HFF-Myc (cell line): ENCODE measurements around the gene UCK1.

Source experiments
- DNase-seq: peaks from one replicate; pipeline ENCODE4 v3.0.0-alpha.2; 2011; ENCODE audit warnings: low read depth; ENCODE audit errors: extremely low read depth
- H3K4me3 ChIP-seq: replicated peaks from 2 replicates; pipeline ENCODE4 v1.5.1; 2011; ENCODE audit warnings: low read depth, mild to moderate bottlenecking, control low read depth, low read length
- TF ChIP-seq, protein P1 (sequence below): IDR thresholded peaks from 2 replicates; pipeline ENCODE4 v1.5.1; 2012; ENCODE audit warnings: mild to moderate bottlenecking, low read depth, low read length, control low read depth; ENCODE audit errors: missing control alignments

Gene UCK1

DNA sequence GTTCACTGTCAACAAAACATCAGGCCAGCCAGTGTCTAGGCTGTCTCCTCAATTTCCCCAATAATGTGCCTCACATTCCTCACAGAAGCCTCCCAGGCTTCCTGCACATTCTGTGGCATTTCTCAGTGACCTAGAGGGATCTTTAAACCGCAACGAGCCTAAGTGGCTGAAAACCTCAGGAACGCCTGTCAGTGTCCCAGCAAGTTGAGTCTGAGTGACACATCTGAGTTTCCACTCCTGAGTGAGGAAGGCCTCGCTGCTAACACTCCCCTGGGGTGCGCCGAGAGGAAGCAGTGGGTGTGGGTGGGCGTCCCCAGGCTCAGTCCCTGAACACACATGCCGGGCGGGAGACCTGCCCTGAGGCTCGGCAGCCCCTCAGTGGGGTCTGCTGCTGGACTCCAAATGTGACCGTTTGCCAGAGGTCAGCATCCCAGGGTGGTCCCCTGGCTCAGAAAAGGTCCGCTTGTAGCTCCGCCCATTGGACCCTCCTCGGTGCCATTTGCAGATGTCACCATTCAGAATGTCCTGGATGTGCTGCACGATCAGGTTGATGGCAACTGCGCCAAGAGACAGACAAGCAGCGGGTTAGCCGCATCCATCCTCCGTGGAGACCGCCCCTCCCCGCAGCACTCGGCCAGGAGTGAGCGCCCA, 6.3 kb downstream of the UCK1 start:
- DNase-seq = no peak
- no peak overlapping the region for H3K4me3 ChIP-seq
- TF ChIP-seq, protein P1, sequence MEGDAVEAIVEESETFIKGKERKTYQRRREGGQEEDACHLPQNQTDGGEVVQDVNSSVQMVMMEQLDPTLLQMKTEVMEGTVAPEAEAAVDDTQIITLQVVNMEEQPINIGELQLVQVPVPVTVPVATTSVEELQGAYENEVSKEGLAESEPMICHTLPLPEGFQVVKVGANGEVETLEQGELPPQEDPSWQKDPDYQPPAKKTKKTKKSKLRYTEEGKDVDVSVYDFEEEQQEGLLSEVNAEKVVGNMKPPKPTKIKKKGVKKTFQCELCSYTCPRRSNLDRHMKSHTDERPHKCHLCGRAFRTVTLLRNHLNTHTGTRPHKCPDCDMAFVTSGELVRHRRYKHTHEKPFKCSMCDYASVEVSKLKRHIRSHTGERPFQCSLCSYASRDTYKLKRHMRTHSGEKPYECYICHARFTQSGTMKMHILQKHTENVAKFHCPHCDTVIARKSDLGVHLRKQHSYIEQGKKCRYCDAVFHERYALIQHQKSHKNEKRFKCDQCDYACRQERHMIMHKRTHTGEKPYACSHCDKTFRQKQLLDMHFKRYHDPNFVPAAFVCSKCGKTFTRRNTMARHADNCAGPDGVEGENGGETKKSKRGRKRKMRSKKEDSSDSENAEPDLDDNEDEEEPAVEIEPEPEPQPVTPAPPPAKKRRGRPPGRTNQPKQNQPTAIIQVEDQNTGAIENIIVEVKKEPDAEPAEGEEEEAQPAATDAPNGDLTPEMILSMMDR = no peak

DNA sequence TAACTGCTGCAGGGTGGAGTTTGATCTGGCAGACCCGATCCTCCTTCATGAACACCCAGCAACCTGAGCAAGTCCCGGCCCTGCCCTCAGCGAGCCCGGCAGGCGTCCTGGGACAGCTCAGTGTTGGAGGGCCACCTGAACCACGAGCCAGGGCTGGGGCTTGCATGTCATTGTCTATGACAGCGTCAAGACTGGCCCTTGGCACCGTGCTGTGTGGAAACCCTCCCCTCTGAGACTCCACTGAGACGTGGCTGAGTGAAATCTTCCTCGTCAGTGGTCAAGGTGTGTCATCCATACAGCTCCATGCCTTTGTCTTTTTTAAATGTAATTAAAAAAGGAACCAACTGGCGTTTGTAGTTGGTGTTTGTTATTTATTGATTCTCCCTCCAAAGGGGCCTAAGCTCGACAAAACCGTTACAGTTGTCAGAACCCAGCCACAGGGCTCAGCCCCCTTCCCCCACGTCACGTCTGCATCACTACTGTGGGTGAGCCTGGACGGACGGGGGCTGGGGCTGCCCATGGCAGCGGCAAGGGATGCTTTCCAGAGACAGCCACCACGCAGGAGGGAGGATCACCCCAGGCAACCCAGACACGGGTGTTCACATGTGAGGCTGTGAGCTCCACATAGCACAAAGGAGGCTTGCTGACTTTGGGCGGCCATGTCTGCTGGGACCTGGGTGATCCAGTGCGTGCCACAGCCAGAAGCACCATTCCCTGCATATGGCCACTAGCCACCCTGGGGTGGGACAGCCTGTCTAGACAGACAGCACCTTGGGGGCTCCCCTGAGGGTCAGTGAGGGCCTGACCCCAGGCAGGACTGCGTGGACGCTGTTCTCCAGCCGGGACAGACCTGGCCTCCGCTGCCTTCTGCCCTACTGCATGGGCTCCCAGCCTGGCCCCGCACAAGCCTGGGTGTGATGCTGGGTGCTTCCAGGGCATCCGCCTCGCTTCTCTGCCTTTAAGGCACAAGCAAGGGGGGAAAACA, 7.3 kb downstream of the UCK1 start:
- TF ChIP-seq, protein P1 = no peak
- H3K4me3 ChIP-seq = no peak overlapping the region
- no peak for DNase-seq

DNA sequence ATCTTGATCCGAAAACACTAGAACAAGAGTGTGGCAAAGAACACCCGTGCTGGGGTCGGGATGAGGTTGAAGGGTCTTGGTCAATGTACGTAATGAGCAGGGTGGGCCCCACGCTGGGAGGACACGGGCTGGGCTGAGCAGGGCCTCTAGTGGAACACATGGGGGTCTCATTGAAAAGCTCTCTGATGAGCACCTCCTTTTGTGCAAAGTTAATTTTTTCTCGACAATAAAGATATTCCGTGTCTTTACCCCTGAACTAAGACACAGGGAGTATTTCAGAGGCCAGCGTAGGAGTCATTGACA, 8.0 kb downstream of the UCK1 start:
- DNase-seq = no peak
- H3K4me3 ChIP-seq = no peak overlapping the region
- TF ChIP-seq, protein P1 = no peak

DNA sequence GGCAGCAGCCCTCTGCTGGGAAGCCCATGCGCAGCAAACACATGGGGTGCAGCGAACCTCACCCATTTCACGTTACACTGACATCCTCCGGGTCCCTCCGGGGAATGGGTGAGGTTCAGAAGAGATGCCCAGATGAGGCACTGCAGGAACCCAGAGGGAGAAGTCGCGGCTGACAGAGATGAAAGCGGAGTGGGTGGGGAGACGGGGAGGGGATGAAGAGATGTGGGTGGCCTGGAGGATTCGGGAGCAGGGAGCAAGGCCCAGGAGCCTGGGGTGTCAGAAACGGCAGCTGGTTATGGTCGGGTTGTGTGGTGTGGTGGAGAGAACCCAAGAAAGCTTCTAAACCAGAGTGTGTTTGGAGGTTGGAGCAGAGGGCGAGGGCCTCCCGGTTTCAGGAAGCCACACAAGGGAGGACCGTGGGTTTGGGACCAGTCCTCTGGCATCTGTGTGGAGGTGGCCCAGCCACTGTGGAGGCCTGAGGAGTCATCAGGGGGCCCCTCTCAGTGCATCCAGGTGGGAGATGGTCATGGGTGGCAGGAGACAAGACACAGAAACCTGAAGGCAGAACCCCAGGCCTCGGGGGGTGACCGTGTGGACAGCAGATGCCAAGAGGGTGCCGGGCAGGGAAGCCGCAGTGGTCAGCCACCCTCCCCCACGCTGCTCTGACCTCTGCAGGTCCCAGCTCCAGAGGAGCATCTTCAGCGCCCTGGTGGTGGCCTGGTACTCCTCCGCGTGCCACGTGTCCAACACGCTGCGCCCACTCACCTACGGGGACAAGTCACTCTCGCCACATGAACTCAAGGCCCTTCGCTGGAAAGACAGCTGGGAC, 8.6 kb downstream of the UCK1 start:
- no peak for DNase-seq
- TF ChIP-seq, protein P1 = no peak
- H3K4me3 ChIP-seq = no peak overlapping the region

DNA sequence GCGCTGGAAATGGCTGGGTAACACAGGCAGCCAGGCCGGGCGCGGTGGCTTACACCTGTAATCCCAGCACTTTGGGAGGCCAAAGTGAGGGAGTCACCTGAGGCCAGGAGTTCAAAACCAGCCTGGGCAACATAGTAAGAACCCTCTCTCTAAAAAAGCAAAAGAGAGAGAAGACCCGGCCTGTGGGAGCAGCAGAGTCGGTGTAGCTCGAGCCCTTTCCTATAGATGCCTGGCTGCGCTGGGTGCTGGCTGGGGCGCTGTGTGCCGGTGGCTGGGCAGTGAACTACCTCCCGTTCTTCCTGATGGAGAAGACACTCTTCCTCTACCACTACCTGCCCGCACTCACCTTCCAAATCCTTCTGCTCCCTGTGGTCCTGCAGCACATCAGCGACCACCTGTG, 9.2 kb downstream of the UCK1 start:
- TF ChIP-seq, protein P1 = no peak
- DNase-seq = no peak
- no peak overlapping the region for H3K4me3 ChIP-seq

DNA sequence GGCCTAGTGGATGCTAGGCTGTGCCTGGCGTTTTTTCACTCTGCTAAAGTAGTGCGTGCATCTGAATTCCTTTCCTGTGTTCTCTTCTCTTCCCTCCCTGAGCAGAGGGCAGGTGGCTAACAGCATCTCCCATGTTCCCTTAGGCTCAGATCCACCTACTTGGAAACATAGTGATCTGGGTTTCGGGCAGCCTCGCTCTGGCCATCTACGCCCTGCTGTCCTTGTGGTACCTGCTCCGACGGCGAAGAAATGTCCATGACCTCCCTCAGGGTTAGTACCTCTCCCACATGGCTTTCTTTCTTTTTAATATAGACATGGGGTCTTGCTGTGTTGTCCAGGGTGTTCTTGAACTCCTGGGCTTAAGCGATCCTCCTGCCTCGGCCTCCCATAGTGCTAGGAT, 9.9 kb downstream of the UCK1 start:
- TF ChIP-seq, protein P1 = no peak
- DNase-seq = no peak
- H3K4me3 ChIP-seq = no peak overlapping the region
